K562 (cell line): ENCODE results near the gene PIGB. TPM values are rescaled to one million over a fixed set of nuclear protein-coding genes. Genes with fewer than 3 reads are reported as not detected.

Experiments
- ADNP ChIP-seq: fragments of 200-800 bp; sonication (Bioruptor generic); IDR thresholded peaks from 2 replicates; pipeline ENCODE4 v1.6.1; 2016; ENCODE audit warnings: missing genetic modification characterization, missing compliant biosample characterization
- FOS ChIP-seq: IDR thresholded peaks from 3 replicates; pipeline ENCODE4 v1.6.1; 2011; ENCODE audit not compliant: insufficient read length; ENCODE audit errors: extremely low read depth
- FOXM1 ChIP-seq, 2 experiments: fragments of 450-650 bp in 1 of 2; sonication (generic) in 1 of 2; formaldehyde crosslinking in 1 of 2; IDR thresholded peaks; 2 replicates each; pipeline versions ENCODE4 v1.6.1 to v1.9.0; 2017 to 2022; ENCODE audit warnings: low read depth in 2 of 2, mild to moderate bottlenecking in 2 of 2, missing genetic modification reagents in 1 of 2, moderate library complexity in 1 of 2
- JUND ChIP-seq, 2 experiments: IDR thresholded peaks; 2 replicates in 1 of 2; 3 replicates in 1 of 2; pipeline ENCODE4 v1.6.1; 2011; ENCODE audit warnings: borderline replicate concordance in 2 of 2, low read depth in 2 of 2, low read length in 2 of 2, improper control_type of control experiment in 1 of 2, missing biosample characterization in 1 of 2, missing genetic modification characterization in 1 of 2, missing genetic modification reagents in 1 of 2
- KDM1A ChIP-seq, 2 experiments: fragments of 450-650 bp; IDR thresholded peaks; 2 replicates each; pipeline ENCODE4 v1.6.1; 2016; ENCODE audit warnings: mild to moderate bottlenecking in 2 of 2
- KLF1 ChIP-seq: fragments of 450-650 bp; IDR thresholded peaks from 2 replicates; pipeline ENCODE4 v1.6.1; 2016; ENCODE audit warnings: missing genetic modification characterization, missing compliant biosample characterization
- POLR2AphosphoS5 ChIP-seq: IDR thresholded peaks from 2 replicates; pipeline ENCODE4 v1.6.1; 2011; ENCODE audit warnings: mild to moderate bottlenecking, low read depth, low read length, moderate library complexity; ENCODE audit not compliant: control insufficient read depth, insufficient read depth
- RCOR1 ChIP-seq, 2 experiments: IDR thresholded peaks; 2 replicates each; pipeline ENCODE4 v1.6.1; 2012; ENCODE audit warnings: low read depth in 2 of 2, low read length in 2 of 2, borderline replicate concordance in 1 of 2, improper control_type of control experiment in 1 of 2
- SIRT6 ChIP-seq: IDR thresholded peaks from one replicate; pipeline ENCODE4 v1.6.1; 2012; ENCODE audit warnings: low read depth, mild to moderate bottlenecking, control low read depth, inconsistent platforms, low read length, moderate library complexity
- ZNF217 ChIP-seq: sonication (generic); formaldehyde crosslinking; IDR thresholded peaks from 2 replicates; pipeline ENCODE4 v1.8.0; 2022; ENCODE audit warnings: mild to moderate bottlenecking, missing genetic modification reagents
- ZNF780A ChIP-seq: fragments of 250-450 bp; sonication (Bioruptor Pico); IDR thresholded peaks from 2 replicates; pipeline ENCODE4 v1.5.0; 2021; ENCODE audit warnings: mild to moderate bottlenecking
- polyA plus RNA-seq, 8 experiments: library from polyadenylated mRNA; depleted of rRNA in 4 of 8; stranded (reverse) in 5 of 8; unstranded in 3 of 8; fragments of >200 nt; fragmentation: Nextera tagmentation in 2 of 8; fragmentation: Illumina TruSeq in 1 of 8; extraction: Ambion mirVana in 2 of 8; extraction: Trizol in 1 of 8; gene quantifications; 2 replicates each; pipeline versions ENCODE4 v1.2.1 to v1.2.3, GENCODE V29; 2011 to 2014; ENCODE audit warnings: inconsistent platforms in 1 of 8, missing spikeins in 1 of 8
- total RNA-seq, 7 experiments: library from RNA; depleted of rRNA in 6 of 7; stranded (reverse); fragments of >200 nt in 6 of 7; fragmentation: Illumina TruSeq in 2 of 7; extraction: Trizol in 2 of 7; gene quantifications; 2 replicates each; pipeline versions ENCODE4 v1.2.1 to v1.2.3, GENCODE V29; 2011 to 2021; ENCODE audit warnings: low replicate concordance in 1 of 7
- TF ChIP-seq, protein P1 (sequence below): fragments of 250-450 bp; sonication (Bioruptor Pico); IDR thresholded peaks from 2 replicates; pipeline ENCODE4 v1.4.0; 2020
- TF ChIP-seq, protein P2 (sequence below): sonication (generic); IDR thresholded peaks from 2 replicates; pipeline ENCODE4 v1.6.1; 2016
- TF ChIP-seq, protein P3 (sequence below): fragments of 250-450 bp; sonication (Bioruptor Pico); IDR thresholded peaks from 2 replicates; pipeline ENCODE4 v1.8.0; 2022; ENCODE audit warnings: moderate library complexity, mild to moderate bottlenecking, inconsistent platforms

PIGB gene
- total and polyA plus RNA-seq, 9 of the 15 experiments (the other 6 are each of a cell fraction or from before 2014, with no cell fraction given): 9.9 to 32.3 (median 18.2) TPM

DNA sequence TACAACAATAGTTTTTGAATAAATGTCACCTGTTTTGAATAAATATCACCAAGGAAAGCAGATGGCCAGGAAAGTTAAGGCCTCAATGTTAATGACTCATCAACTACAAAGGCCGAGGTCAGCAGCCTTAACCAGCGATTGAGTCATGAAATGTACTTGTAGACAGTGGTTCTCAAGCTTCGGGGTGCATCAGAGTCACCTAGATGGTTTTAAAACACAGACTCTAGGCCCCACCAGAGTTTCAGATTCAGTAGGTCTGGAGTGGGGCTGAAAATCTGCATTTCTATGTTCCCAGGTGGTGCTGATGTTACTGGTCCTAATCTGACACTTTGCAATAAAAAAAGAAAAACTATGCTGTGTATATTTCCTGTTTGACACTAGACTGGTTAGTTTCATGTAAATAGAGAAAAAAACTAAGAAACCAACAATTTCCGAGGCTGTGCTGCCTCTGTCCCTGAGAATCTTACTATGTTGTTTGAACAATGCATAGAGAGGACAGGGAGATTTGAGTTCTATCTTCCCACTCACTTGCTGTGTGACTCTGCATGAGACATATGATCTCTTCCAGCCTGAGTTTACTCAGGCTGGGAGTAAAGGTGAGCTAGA, 39.2 kb upstream of the PIGB start (continued):
- TF ChIP-seq RCOR1 (IDR thresholded peaks at IDR 0.05; ENCODE audit: borderline replicate concordance in 1 of 2, low read depth in 2 of 2, low read length in 2 of 2): peak in 1 of 2 experiments; percentile 38; a peak in 1 of 4 replicates
- no peak for TF ChIP-seq ZNF217 (CRISPR knock-in tag)
- TF ChIP-seq, protein P1, sequence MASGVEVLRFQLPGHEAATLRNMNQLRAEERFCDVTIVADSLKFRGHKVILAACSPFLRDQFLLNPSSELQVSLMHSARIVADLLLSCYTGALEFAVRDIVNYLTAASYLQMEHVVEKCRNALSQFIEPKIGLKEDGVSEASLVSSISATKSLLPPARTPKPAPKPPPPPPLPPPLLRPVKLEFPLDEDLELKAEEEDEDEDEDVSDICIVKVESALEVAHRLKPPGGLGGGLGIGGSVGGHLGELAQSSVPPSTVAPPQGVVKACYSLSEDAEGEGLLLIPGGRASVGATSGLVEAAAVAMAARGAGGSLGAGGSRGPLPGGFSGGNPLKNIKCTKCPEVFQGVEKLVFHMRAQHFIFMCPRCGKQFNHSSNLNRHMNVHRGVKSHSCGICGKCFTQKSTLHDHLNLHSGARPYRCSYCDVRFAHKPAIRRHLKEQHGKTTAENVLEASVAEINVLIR (CRISPR knock-in tag): no peak
- TF ChIP-seq, protein P2, sequence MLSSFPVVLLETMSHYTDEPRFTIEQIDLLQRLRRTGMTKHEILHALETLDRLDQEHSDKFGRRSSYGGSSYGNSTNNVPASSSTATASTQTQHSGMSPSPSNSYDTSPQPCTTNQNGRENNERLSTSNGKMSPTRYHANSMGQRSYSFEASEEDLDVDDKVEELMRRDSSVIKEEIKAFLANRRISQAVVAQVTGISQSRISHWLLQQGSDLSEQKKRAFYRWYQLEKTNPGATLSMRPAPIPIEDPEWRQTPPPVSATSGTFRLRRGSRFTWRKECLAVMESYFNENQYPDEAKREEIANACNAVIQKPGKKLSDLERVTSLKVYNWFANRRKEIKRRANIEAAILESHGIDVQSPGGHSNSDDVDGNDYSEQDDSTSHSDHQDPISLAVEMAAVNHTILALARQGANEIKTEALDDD: peak; percentile 99
- TF ChIP-seq POLR2AphosphoS5: peak; percentile 69
- peak; percentile 98 for TF ChIP-seq JUND (IDR thresholded peaks at IDR 0.05; ENCODE audit: borderline replicate concordance, low read depth, low read length)
- TF ChIP-seq JUND (tag; IDR thresholded peaks at IDR 0.05; ENCODE audit: borderline replicate concordance, low read depth, low read length): peak; percentile 99
- no peak for TF ChIP-seq ZNF780A (CRISPR knock-in tag)
- peak; percentile 42 for TF ChIP-seq ADNP
- TF ChIP-seq SIRT6: no peak
- peak; percentile 60 for TF ChIP-seq FOXM1 (IDR thresholded peaks at IDR 0.05; ENCODE audit: low read depth)
- TF ChIP-seq FOXM1 (CRISPR knock-in tag; IDR thresholded peaks at IDR 0.05; ENCODE audit: low read depth): no peak
- TF ChIP-seq KLF1 (tag): no peak
- TF ChIP-seq FOS: peak; percentile 77
- TF ChIP-seq KDM1A (IDR thresholded peaks at IDR 0.05): peak; percentile 79 to 82; a peak in 3 of 4 replicates
- TF ChIP-seq, protein P3, sequence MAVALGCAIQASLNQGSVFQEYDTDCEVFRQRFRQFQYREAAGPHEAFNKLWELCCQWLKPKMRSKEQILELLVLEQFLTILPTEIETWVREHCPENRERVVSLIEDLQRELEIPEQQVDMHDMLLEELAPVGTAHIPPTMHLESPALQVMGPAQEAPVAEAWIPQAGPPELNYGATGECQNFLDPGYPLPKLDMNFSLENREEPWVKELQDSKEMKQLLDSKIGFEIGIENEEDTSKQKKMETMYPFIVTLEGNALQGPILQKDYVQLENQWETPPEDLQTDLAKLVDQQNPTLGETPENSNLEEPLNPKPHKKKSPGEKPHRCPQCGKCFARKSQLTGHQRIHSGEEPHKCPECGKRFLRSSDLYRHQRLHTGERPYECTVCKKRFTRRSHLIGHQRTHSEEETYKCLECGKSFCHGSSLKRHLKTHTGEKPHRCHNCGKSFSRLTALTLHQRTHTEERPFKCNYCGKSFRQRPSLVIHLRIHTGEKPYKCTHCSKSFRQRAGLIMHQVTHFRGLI (CRISPR knock-in tag): no peak
- TF ChIP-seq, all 486 proteins: peak for 101
